Keratinocyte (primary cell): ENCODE measurements around the gene SPAG16. TPM values are rescaled to one million over a fixed set of nuclear protein-coding genes. Genes with fewer than 3 reads are reported as not detected.
A peak's percentile ranks its signal among the peaks of the same experiment; 100 is the strongest.

ENCODE experiments used
- DNase-seq: peaks from one replicate; pipeline ENCODE4 v3.0.0-alpha.2; 2011; ENCODE audit warnings: low read depth, missing footprints, low spot score
- FAIRE-seq: peaks from 2 replicates; lab custom pipeline; 2011; peaks lifted over from hg19 to GRCh38; lab: Jason Lieb, UNC
- H2AFZ ChIP-seq: 2 replicates; pipeline ENCODE4 v1.6.0; 2012; ENCODE audit warnings: low read length, control low read depth, inconsistent platforms; ENCODE audit not compliant: control insufficient read depth
- H3K27ac ChIP-seq: 2 replicates; pipeline ENCODE4 v1.5.1; 2011; ENCODE audit warnings: low read length; ENCODE audit not compliant: control insufficient read depth, insufficient read depth
- H3K27me3 ChIP-seq: 3 replicates; pipeline ENCODE4 v1.6.0; 2011; ENCODE audit warnings: low read length; ENCODE audit not compliant: control insufficient read depth, insufficient read depth; ENCODE audit errors: extremely low read depth
- H3K36me3 ChIP-seq, 2 experiments: 2 replicates in 1 of 2; 3 replicates in 1 of 2; pipeline ENCODE4 v1.5.1; 2011; ENCODE audit warnings: low read length in 2 of 2, mild to moderate bottlenecking in 1 of 2; ENCODE audit not compliant: control insufficient read depth in 2 of 2, insufficient read depth in 2 of 2; ENCODE audit errors: extremely low read depth in 1 of 2
- H3K4me1 ChIP-seq: 3 replicates; pipeline ENCODE4 v1.5.1; 2011; ENCODE audit warnings: low read length; ENCODE audit not compliant: control insufficient read depth, insufficient read depth; ENCODE audit errors: extremely low read depth
- H3K4me2 ChIP-seq: 3 replicates; pipeline ENCODE4 v1.6.0; 2011; ENCODE audit warnings: low read depth, low read length; ENCODE audit not compliant: control insufficient read depth, insufficient read depth; ENCODE audit errors: extremely low read depth
- H3K4me3 ChIP-seq, 3 experiments: fragments of 200-600 bp in 1 of 3; sonication (generic) in 1 of 3; 2 replicates in 2 of 3; 3 replicates in 1 of 3; pipeline ENCODE4 v1.5.1; 2011 to 2016; ENCODE audit warnings: low read length in 3 of 3, mild to moderate bottlenecking in 3 of 3, control low read depth in 2 of 3, inconsistent platforms in 1 of 3, low read depth in 1 of 3, mixed read lengths in 1 of 3, mixed run types in 1 of 3, moderate library complexity in 1 of 3; ENCODE audit not compliant: control insufficient read depth in 2 of 3, insufficient read depth in 2 of 3; ENCODE audit errors: extremely low read depth in 1 of 3
- H3K79me2 ChIP-seq: 2 replicates; pipeline ENCODE4 v1.6.0; 2012; ENCODE audit warnings: low read length; ENCODE audit not compliant: control insufficient read depth, insufficient read depth
- H3K9ac ChIP-seq: 3 replicates; pipeline ENCODE4 v1.6.0; 2011; ENCODE audit warnings: low read length; ENCODE audit not compliant: control insufficient read depth, insufficient read depth; ENCODE audit errors: extremely low read depth
- H3K9me1 ChIP-seq: 3 replicates; pipeline ENCODE4 v1.6.0; 2011; ENCODE audit warnings: low read length; ENCODE audit not compliant: control insufficient read depth, insufficient read depth; ENCODE audit errors: extremely low read depth
- H3K9me3 ChIP-seq: 2 replicates; pipeline ENCODE4 v1.5.1; 2012; ENCODE audit warnings: low read depth, low read length; ENCODE audit not compliant: control insufficient read depth
- H4K20me1 ChIP-seq: 3 replicates; pipeline ENCODE4 v1.6.0; 2011; ENCODE audit warnings: low read length; ENCODE audit not compliant: control insufficient read depth, insufficient read depth; ENCODE audit errors: extremely low read depth
- CTCF ChIP-seq, 3 experiments: IDR thresholded peaks in 1 of 3; conservative IDR thresholded peaks in 1 of 3; optimal IDR thresholded peaks in 1 of 3; 2 replicates in 2 of 3; 3 replicates in 1 of 3; pipeline versions ENCODE3 to v1.5.1; 2011; ENCODE audit warnings: low read length in 3 of 3, mild to moderate bottlenecking in 3 of 3, moderate library complexity in 2 of 3, control low read depth in 1 of 3, inconsistent platforms in 1 of 3; ENCODE audit not compliant: insufficient read depth in 2 of 3; ENCODE audit errors: extremely low read depth in 1 of 3
- EZH2 ChIP-seq: IDR thresholded peaks from one replicate; pipeline ENCODE4 v1.6.1; 2012; ENCODE audit warnings: inconsistent platforms, mild to moderate bottlenecking, low read length, moderate library complexity
- dilution Hi-C: fragments of 300-500 bp; cut with MboI; formaldehyde crosslinking; loops from one replicate; pipeline ENCODE4 v1.7.0; 2020; ENCODE audit warnings: low sequenced_read_pairs; ENCODE audit not compliant: extremely low pct_ligation_motif_present
- polyA plus RNA-seq, 5 experiments: library from polyadenylated mRNA; depleted of rRNA in 3 of 5; stranded (reverse) in 3 of 5; stranded (forward) in 1 of 5; unstranded in 1 of 5; fragments of >200 nt; gene quantifications; 1 replicate in 1 of 5; 2 replicates in 3 of 5; 3 replicates in 1 of 5; pipeline versions ENCODE4 v1.2.1 to v1.2.3, GENCODE V29; 2011 to 2012; ENCODE audit warnings: missing spikeins in 2 of 5, low read depth in 1 of 5, low replicate concordance in 1 of 5

The SPAG16 gene
- polyA plus RNA-seq, 1 donor (not counting 4 experiments of a cell fraction or from before 2014, with no cell fraction given): 19.6 TPM

GRCh38 chr2:214410128-214410775 lies 1126.0 kb downstream of the SPAG16 start:
- no peak overlapping the region for H3K4me3 ChIP-seq
- FAIRE-seq (no peak), DNase-seq (no peak)
- H3K79me2 ChIP-seq: no peaks in the 10 kb centered on the region
- H3K4me2 ChIP-seq: no peak overlapping the region
- H4K20me1 ChIP-seq: no peaks in the 10 kb centered on the region
- H2AFZ ChIP-seq: no peak overlapping the region
- no peak overlapping the region for H3K9ac ChIP-seq
- no peak for TF ChIP-seq EZH2
- TF ChIP-seq CTCF (optimal IDR thresholded peaks at IDR 0.05 in 1 of 3, IDR thresholded peaks at IDR 0.05 in 1 of 3, conservative IDR thresholded peaks at IDR 0.05 in 1 of 3; ENCODE audit: extremely low read depth in 1 of 3, insufficient read depth in 2 of 3, low read length in 3 of 3): no peak
- H3K36me3 ChIP-seq: no peaks in the 10 kb centered on the region
- dilution Hi-C loops: no loop called here
- no peaks in the 10 kb centered on the region for H3K4me1 ChIP-seq
- no peak overlapping the region for H3K27ac ChIP-seq
- H3K9me1 ChIP-seq: no peaks in the 10 kb centered on the region
- H3K9me3 ChIP-seq: no peaks in the 10 kb centered on the region
- no peaks in the 10 kb centered on the region for H3K27me3 ChIP-seq

DNA sequence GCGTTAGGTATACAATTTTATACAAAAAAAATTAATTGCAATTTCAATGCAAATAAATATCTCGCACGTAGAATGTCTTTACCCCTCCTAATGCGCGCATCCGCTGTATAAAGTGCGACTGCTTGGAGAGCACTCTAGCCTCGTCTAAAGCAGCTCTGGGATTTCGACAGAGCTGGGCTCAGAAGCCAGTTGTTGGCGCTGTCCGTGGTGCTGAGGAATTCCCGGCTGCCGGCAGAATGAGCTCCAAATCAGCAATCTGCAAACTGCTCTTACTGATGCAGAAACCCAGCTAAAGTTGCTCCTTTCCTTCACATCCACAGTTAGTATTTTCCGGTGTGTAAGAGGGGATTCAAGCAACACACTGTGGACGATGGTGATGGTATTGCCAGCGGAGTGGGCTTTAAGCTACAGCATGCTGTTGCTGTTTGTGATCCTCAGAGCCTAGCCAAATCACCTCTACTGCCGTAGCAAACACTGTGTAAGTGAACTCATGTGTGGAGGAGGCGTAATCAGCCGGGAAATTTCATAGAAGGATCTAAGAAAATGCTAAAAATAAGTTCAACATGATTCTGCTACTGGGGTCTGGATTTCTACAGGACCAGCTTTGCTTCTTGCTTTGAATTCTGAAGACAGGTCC lies 1126.8 kb downstream of the SPAG16 start, which contains the start of gene VWC2L:
TSS of gene VWC2L (plus strand) at position 137 of the 637 bp plus-strand sequence. CDS start 3,140 bp downstream, outside the sequence.
- Histone ChIP-seq H3K27ac (no peak within 1 kb of the TSS), H3K79me2 (no peaks in the 10 kb centered on the region), H4K20me1 (no peaks in the 10 kb centered on the region), H3K9me1 (no peaks in the 10 kb centered on the region), H3K9me3 (no peaks in the 10 kb centered on the region), H2AFZ (no peak within 1 kb of the TSS), H3K4me1 (no peaks in the 10 kb centered on the region), H3K36me3 (no peaks in the 10 kb centered on the region), H3K9ac (no peak within 1 kb of the TSS), H3K27me3 (no peaks in the 10 kb centered on the region), H3K4me2 (no peak within 1 kb of the TSS), H3K4me3 (no peak within 1 kb of the TSS)
- DNase-seq: peak; percentile 7
- dilution Hi-C loops: no loop called here
- peak; percentile 65 for FAIRE-seq
- TF ChIP-seq EZH2: no peak
- TF ChIP-seq CTCF (optimal IDR thresholded peaks at IDR 0.05 in 1 of 3, IDR thresholded peaks at IDR 0.05 in 1 of 3, conservative IDR thresholded peaks at IDR 0.05 in 1 of 3; ENCODE audit: extremely low read depth in 1 of 3, insufficient read depth in 2 of 3, low read length in 3 of 3): no peak
